Smooth muscle cell (in vitro differentiated cells): ENCODE data around the gene PHF24. TPM values are rescaled to one million over a fixed set of nuclear protein-coding genes. Genes with fewer than 3 reads are reported as not detected.

Source experiments
- DNase-seq: peaks from one replicate; lab custom pipeline; 2025; ENCODE audit not compliant: unreplicated experiment; lab: John Stamatoyannopoulos, UW
- H2AFZ ChIP-seq: fragments of 200-600 bp; sonication (generic); 2 replicates; pipeline ENCODE4 v1.6.0; 2016; ENCODE audit warnings: antibody characterized with exemption, low read depth, mild to moderate bottlenecking
- H3F3A ChIP-seq: fragments of 200-600 bp; sonication (generic); 2 replicates; pipeline ENCODE4 v1.6.0; 2017; ENCODE audit warnings: antibody characterized with exemption, low read depth
- H3K27ac ChIP-seq: fragments of 200-600 bp; sonication (generic); 2 replicates; pipeline ENCODE4 v1.5.1; 2016; ENCODE audit warnings: low read depth, mild to moderate bottlenecking
- H3K27me3 ChIP-seq: fragments of 200-600 bp; sonication (generic); 2 replicates; pipeline ENCODE4 v1.6.1; 2016; ENCODE audit warnings: low read depth, mild to moderate bottlenecking
- H3K36me3 ChIP-seq: fragments of 200-600 bp; sonication (generic); 2 replicates; pipeline ENCODE4 v1.5.1; 2016; ENCODE audit warnings: low read depth
- H3K4me1 ChIP-seq: fragments of 200-600 bp; sonication (generic); 2 replicates; pipeline ENCODE4 v1.5.1; 2016; ENCODE audit warnings: low read depth
- H3K4me2 ChIP-seq: fragments of 200-600 bp; sonication (generic); 2 replicates; pipeline ENCODE4 v1.6.0; 2016; ENCODE audit warnings: mild to moderate bottlenecking
- H3K4me3 ChIP-seq: fragments of 200-600 bp; sonication (generic); 2 replicates; pipeline ENCODE4 v1.5.1; 2016; ENCODE audit warnings: mild to moderate bottlenecking
- H3K79me2 ChIP-seq: fragments of 200-600 bp; sonication (generic); 2 replicates; pipeline ENCODE4 v1.6.0; 2016; ENCODE audit warnings: low read depth, mild to moderate bottlenecking
- H3K9ac ChIP-seq: fragments of 200-600 bp; sonication (generic); 2 replicates; pipeline ENCODE4 v1.6.0; 2016; ENCODE audit warnings: low read depth
- H3K9me3 ChIP-seq: fragments of 200-600 bp; sonication (generic); replicated peaks from 2 replicates; pipeline ENCODE4 v1.5.1; 2016; ENCODE audit warnings: low read depth
- H4K20me1 ChIP-seq: fragments of 200-600 bp; sonication (generic); 2 replicates; pipeline ENCODE4 v1.6.0; 2016; ENCODE audit warnings: low read depth
- WGBS: methylation state at CpG from one replicate; pipeline ENCODE4 v1.1.7; 2016; ENCODE audit warnings: low lambda C conversion rate; 5-methylcytosine and 5-hydroxymethylcytosine counted together
- polyA plus RNA-seq: library from polyadenylated mRNA; unstranded; fragments of >200 nt; fragmentation: Nextera tagmentation; extraction: Ambion mirVana; gene quantifications from 2 replicates; pipeline ENCODE4 v1.2.1, GENCODE V29; 2016
- total RNA-seq: library from RNA; depleted of rRNA; stranded (reverse); fragments of >200 nt; gene quantifications from 2 replicates; pipeline ENCODE4 v1.2.3, GENCODE V29; 2014
- TF ChIP-seq, protein P1 (sequence below): fragments of 200-600 bp; sonication (generic); IDR thresholded peaks from 2 replicates; pipeline ENCODE4 v1.5.1; 2017; ENCODE audit warnings: borderline replicate concordance, mild to moderate bottlenecking, antibody characterized with exemption; ENCODE audit not compliant: insufficient read depth, poor library complexity, severe bottlenecking

Gene PHF24
- total and polyA plus RNA-seq, 2 experiments from 2014 or later: 0.07 to 0.22 TPM

DNA sequence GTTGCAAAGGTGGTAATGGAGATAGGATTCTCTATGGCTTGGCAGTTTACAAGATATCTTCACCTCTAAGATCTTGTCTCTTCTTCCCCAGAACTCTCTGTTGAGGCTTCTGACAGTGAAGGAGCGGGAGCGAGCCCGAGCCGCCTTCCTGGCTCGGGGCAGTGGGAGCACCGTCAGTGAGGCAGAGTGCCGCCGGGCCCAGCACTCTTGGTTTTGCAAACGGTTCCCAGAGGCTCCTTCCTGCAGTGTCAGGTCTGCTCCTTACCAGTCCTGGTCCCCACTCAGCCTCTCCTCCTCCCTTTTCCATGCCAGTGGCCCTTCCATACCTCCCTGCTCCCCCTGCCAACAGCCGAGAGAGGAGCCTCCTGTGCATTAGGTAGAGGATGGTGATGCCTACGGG, 18.9 kb downstream of the PHF24 start:
- 92% methylated on average over 11 of the region's 11 CpGs for WGBS

DNA sequence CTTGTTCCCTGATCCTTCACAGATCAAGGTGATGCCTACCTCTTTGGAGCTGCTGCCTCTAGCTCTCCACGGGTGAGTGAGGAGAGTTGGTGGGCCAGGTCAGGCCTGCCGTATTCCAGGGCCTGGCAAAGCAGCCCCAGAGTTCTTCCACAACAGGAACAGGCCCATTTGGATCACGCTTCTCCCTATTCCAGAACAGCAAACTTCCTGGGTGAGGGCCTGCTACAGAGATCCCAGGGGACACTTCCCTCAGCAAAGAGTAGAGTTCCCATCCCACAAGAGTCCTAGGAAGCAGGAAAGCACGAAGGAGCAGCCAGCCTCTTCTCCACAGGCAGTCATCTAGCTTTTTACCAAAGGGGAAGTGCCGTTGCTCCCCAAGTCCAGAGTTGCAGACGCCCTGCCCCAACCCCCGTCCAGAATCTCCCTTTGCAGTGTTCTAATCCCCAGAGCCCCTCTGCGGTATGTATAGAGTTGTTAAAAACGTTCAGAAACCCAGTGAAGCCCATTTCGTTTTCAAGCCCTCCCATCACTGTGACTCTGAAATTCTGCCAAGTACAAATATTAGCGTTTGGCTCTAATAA, 22.2 kb downstream of the PHF24 start:
- TF ChIP-seq, protein P1, sequence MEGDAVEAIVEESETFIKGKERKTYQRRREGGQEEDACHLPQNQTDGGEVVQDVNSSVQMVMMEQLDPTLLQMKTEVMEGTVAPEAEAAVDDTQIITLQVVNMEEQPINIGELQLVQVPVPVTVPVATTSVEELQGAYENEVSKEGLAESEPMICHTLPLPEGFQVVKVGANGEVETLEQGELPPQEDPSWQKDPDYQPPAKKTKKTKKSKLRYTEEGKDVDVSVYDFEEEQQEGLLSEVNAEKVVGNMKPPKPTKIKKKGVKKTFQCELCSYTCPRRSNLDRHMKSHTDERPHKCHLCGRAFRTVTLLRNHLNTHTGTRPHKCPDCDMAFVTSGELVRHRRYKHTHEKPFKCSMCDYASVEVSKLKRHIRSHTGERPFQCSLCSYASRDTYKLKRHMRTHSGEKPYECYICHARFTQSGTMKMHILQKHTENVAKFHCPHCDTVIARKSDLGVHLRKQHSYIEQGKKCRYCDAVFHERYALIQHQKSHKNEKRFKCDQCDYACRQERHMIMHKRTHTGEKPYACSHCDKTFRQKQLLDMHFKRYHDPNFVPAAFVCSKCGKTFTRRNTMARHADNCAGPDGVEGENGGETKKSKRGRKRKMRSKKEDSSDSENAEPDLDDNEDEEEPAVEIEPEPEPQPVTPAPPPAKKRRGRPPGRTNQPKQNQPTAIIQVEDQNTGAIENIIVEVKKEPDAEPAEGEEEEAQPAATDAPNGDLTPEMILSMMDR: no peak
- Histone ChIP-seq H3K27ac (no peak overlapping the region), H3F3A (no peaks in the 10 kb centered on the region), H2AFZ (no peak overlapping the region), H3K4me2 (no peak overlapping the region), H4K20me1 (no peaks in the 10 kb centered on the region), H3K9me3 (no peaks in the 10 kb centered on the region), H3K4me1 (no peaks in the 10 kb centered on the region), H3K4me3 (no peak overlapping the region), H3K27me3 (no peaks in the 10 kb centered on the region), H3K36me3 (no peaks in the 10 kb centered on the region), H3K79me2 (no peaks in the 10 kb centered on the region), H3K9ac (no peak overlapping the region)
- DNase-seq: no peak
- WGBS: 76% methylated on average over 11 of the region's 11 CpGs

More for the DNA sequence above, 18.9 kb downstream of the PHF24 start:
- no peak overlapping the region for H3K4me3 ChIP-seq
- no peak overlapping the region for H3K27ac ChIP-seq
- DNase-seq: no peak
- no peak overlapping the region for H3K9ac ChIP-seq
- H4K20me1 ChIP-seq: no peaks in the 10 kb centered on the region
- no peak overlapping the region for H2AFZ ChIP-seq
- H3K4me1 ChIP-seq: no peaks in the 10 kb centered on the region
- no peaks in the 10 kb centered on the region for H3K79me2 ChIP-seq
- H3K36me3 ChIP-seq: no peaks in the 10 kb centered on the region
- TF ChIP-seq, protein P1: no peak
- peaks cover 8% of the 10 kb centered on the region for H3K27me3 ChIP-seq
- H3F3A ChIP-seq: no peaks in the 10 kb centered on the region
- H3K9me3 ChIP-seq: no peaks in the 10 kb centered on the region
- no peak overlapping the region for H3K4me2 ChIP-seq

DNA sequence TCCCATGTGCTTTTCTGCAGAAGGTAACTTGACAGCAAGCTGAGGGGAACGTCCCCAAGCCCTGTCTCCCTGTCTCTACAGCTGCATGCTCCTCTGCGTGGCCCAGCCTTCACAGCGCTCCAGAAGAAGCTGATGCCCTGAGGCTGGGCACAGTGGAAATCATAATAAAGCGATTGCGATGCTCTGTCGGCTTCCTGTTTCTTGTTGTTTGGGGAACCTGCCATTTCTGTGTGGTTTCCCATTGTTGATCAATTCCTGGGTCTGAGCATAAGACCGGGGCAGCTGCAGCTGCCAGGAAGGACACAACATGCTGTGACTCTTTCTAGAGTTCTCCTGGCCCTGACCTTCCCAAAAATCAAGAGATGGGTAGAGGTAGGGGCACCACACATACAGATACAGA, 24.3 kb downstream of the PHF24 start:
- WGBS: 93% methylated on average over 7 of the region's 7 CpGs
- Histone ChIP-seq H3K4me1 (no peaks in the 10 kb centered on the region), H2AFZ (no peak overlapping the region), H3F3A (no peaks in the 10 kb centered on the region), H3K4me2 (no peak overlapping the region), H3K79me2 (no peaks in the 10 kb centered on the region), H3K4me3 (no peak overlapping the region), H3K27ac (no peak overlapping the region), H3K36me3 (no peaks in the 10 kb centered on the region), H3K9me3 (no peaks in the 10 kb centered on the region), H4K20me1 (no peaks in the 10 kb centered on the region), H3K9ac (no peak overlapping the region), H3K27me3 (no peaks in the 10 kb centered on the region)
- TF ChIP-seq, protein P1: no peak
- DNase-seq: no peak

DNA sequence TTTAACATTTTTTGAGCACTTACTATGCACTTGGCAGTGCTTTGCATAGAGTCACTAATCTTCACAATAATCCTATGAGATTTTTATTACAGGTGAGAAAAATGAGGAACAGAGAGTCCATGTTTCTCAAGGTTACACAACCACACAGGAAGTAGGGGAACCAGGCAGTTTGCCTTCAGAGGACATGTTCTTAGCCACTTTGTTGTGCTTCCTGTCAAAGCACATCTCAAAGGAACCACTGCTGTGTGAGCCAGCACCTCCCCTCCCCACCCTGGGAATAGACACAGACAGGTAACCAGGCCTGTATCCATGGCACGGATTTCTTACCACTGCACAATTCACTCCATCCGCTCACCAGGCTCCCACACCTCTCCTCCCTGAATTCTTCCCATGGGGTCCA, 25.1 kb downstream of the PHF24 start:
- 85% methylated on average over 2 of the region's 2 CpGs for WGBS
- no peaks in the 10 kb centered on the region for H3K79me2 ChIP-seq
- H4K20me1 ChIP-seq: no peaks in the 10 kb centered on the region
- no peaks in the 10 kb centered on the region for H3K36me3 ChIP-seq
- peaks cover 2% of the 10 kb centered on the region for H3K4me1 ChIP-seq
- H3K27me3 ChIP-seq: no peaks in the 10 kb centered on the region
- H3K9me3 ChIP-seq: no peaks in the 10 kb centered on the region
- no peak for DNase-seq
- TF ChIP-seq, protein P1: no peak
- H2AFZ ChIP-seq: no peak overlapping the region
- no peak overlapping the region for H3K27ac ChIP-seq
- no peaks in the 10 kb centered on the region for H3F3A ChIP-seq
- H3K9ac ChIP-seq: no peak overlapping the region
- no peak overlapping the region for H3K4me3 ChIP-seq
- no peak overlapping the region for H3K4me2 ChIP-seq
